RWPE2 (cell line): ENCODE data around the gene ZFAND3.

ENCODE experiments used
- ATAC-seq: fragments of 200-7000 bp; cut with Tn5 transposase; 3 replicates; pipeline ENCODE4 v1.9.1; 2021; ENCODE audit warnings: low read depth
- DNase-seq: peaks from one replicate; pipeline ENCODE4 v3.0.0-alpha.2; 2020; ENCODE audit warnings: low spot score
- H3K27ac ChIP-seq: fragments of 450-650 bp; 2 replicates; pipeline ENCODE4 v1.5.1; 2017; ENCODE audit warnings: mild to moderate bottlenecking; ENCODE audit not compliant: poor library complexity, severe bottlenecking
- H3K27me3 ChIP-seq: fragments of 250-450 bp; sonication (Bioruptor Pico); 2 replicates; pipeline ENCODE4 v1.5.1; 2021; ENCODE audit warnings: mild to moderate bottlenecking, moderate library complexity; ENCODE audit not compliant: insufficient read depth, poor library complexity, severe bottlenecking
- H3K36me3 ChIP-seq: fragments of 250-450 bp; sonication (Bioruptor Pico); 2 replicates; pipeline ENCODE4 v1.5.1; 2020; ENCODE audit warnings: low read depth, mild to moderate bottlenecking, moderate library complexity
- H3K4me1 ChIP-seq: fragments of 250-450 bp; sonication (Bioruptor Pico); 2 replicates; pipeline ENCODE4 v1.5.1; 2021; ENCODE audit warnings: mild to moderate bottlenecking, moderate library complexity; ENCODE audit not compliant: insufficient read depth, poor library complexity, severe bottlenecking
- H3K4me3 ChIP-seq: fragments of 250-450 bp; sonication (Bioruptor Pico); 2 replicates; pipeline ENCODE4 v1.5.1; 2021; ENCODE audit warnings: mild to moderate bottlenecking, moderate library complexity; ENCODE audit not compliant: severe bottlenecking
- H3K9me3 ChIP-seq: fragments of 250-450 bp; sonication (Bioruptor Pico); 2 replicates; pipeline ENCODE4 v1.5.1; 2021; ENCODE audit warnings: mild to moderate bottlenecking, moderate library complexity; ENCODE audit not compliant: severe bottlenecking
- CTCF ChIP-seq: fragments of 450-650 bp; IDR thresholded peaks from one replicate; pipeline ENCODE4 v1.5.1; 2017; ENCODE audit warnings: mild to moderate bottlenecking, moderate library complexity; ENCODE audit not compliant: poor library complexity, severe bottlenecking

The ZFAND3 gene

GRCh38 chr6:37862992-37863391, 43.5 kb downstream of the ZFAND3 start:
- ATAC-seq: peak; percentile 95
- DNase-seq: no peak
- no peak for TF ChIP-seq CTCF
- Histone ChIP-seq H3K27ac (peak overlapping the region; percentile 43), H3K4me1 (peaks cover 42% of the 10 kb centered on the region), H3K9me3 (no peaks in the 10 kb centered on the region), H3K36me3 (no peaks in the 10 kb centered on the region), H3K4me3 (no peak overlapping the region), H3K27me3 (no peaks in the 10 kb centered on the region)

DNA sequence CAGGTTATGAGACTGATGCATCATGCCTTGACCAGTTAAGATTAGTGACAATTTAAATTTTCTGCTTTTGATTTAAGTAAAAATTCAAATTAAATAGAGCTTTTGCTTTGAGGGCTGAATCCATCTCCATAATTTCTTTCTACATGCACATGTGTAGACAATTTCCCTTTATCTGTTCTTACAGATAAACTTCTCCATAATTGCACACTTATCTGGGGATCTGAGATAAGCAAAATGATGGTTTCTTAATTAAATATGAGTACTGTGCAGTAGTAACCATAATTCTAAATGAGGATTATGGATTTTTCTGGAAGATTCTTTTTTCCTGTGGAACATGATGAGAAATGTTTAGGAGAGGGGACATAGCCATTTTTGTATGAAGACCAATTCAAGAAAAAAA, 44.7 kb downstream of the ZFAND3 start:
- DNase-seq: no peak
- H3K9me3 ChIP-seq: no peaks in the 10 kb centered on the region
- ATAC-seq: no peak
- no peaks in the 10 kb centered on the region for H3K27me3 ChIP-seq
- no peak overlapping the region for H3K27ac ChIP-seq
- no peaks in the 10 kb centered on the region for H3K36me3 ChIP-seq
- TF ChIP-seq CTCF: no peak
- peaks cover 44% of the 10 kb centered on the region for H3K4me1 ChIP-seq
- H3K4me3 ChIP-seq: no peak overlapping the region

- Histone ChIP-seq H3K9me3 (no peaks in the 10 kb centered on the region), H3K27ac (no peak overlapping the region), H3K4me1 (peaks cover 44% of the 10 kb centered on the region), H3K36me3 (no peaks in the 10 kb centered on the region), H3K4me3 (no peak overlapping the region), H3K27me3 (no peaks in the 10 kb centered on the region)
- DNase-seq (no peak), ATAC-seq (no peak)
- TF ChIP-seq CTCF: no peak
These were observed 46.0 kb downstream of the ZFAND3 start for GRCh38 chr6:37865504-37865903.

DNA sequence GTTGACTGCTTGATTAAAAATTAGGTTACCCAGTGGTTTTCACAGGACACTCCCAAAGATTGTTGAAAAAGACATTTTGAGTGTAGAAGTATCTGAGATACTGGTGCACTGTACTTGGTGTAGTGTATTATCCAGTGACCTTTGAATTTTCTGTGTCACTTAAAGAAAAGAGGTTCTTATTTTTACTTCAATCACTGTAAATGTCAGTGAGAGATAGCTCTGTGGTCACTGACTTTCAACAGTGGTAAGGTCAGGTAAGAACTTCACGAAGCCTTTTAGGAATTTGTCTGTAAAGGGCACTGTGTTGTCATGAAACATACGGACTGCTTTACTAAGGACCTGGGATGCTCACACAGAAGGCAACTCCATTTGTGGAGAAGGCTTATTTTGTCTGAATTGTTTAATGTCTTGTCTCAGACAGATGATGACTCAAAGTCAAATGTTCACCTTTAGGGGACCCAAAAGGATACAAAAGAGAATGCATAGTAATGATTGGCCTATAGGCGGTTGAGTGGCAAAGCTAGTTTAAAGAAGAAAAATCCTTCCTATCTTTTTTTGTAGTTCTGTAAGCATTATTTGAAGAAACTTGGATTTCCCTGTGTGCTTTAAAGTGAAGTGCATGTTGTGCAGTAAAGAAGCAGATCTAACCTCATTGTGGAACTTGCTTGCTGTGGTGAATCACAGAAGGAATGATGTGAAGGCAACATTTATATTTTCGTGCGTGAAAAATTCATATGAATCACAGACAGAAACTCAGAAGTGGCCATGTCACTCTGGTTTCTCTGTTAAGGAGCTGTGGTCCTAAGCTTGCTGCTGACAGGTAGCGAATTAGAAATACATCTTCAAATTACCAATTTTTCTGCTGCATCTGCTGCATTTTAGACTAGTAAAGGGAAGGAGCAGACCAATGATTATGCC, 47.3 kb downstream of the ZFAND3 start:
- TF ChIP-seq CTCF: no peak

GRCh38 chr6:37867756-37868446, 48.4 kb downstream of the ZFAND3 start:
- no peaks in the 10 kb centered on the region for H3K27me3 ChIP-seq
- peak overlapping the region; percentile 46 for H3K27ac ChIP-seq
- no peak for DNase-seq
- no peaks in the 10 kb centered on the region for H3K9me3 ChIP-seq
- H3K4me1 ChIP-seq: peaks cover 43% of the 10 kb centered on the region
- no peak for ATAC-seq
- H3K4me3 ChIP-seq: no peak overlapping the region
- no peaks in the 10 kb centered on the region for H3K36me3 ChIP-seq
- no peak for TF ChIP-seq CTCF

More for the DNA sequence above, 47.3 kb downstream of the ZFAND3 start:
- Histone ChIP-seq H3K27ac (peak overlapping the region; percentile 46), H3K4me3 (no peak overlapping the region), H3K27me3 (no peaks in the 10 kb centered on the region), H3K36me3 (no peaks in the 10 kb centered on the region), H3K9me3 (no peaks in the 10 kb centered on the region), H3K4me1 (peaks cover 48% of the 10 kb centered on the region)
- DNase-seq (no peak), ATAC-seq (no peak)
